ENCODE measurements around the gene ZNF350.
"Not testable (repeated sequence)": the region's sequence is repeated elsewhere in the genome, so short reads cannot be mapped to it uniquely, and the experiment has no call there.

GRCh38 chr19:51960621-51961233 lies 25.9 kb downstream of the ZNF350 start:
- TF ChIP-seq CTCF, POLR2A, EP300 (IDR thresholded peaks at IDR 0.05): not testable (repeated sequence)
